COLO829 (cell line): ENCODE measurements around the gene NR1H2.
"Not testable (repeated sequence)": the region's sequence is repeated elsewhere in the genome, so short reads cannot be mapped to it uniquely, and the experiment has no call there.

ENCODE experiments used
- DNase-seq: peaks from one replicate; pipeline ENCODE4 v3.0.0; 2012; ENCODE audit warnings: low spot score

Gene NR1H2

DNA sequence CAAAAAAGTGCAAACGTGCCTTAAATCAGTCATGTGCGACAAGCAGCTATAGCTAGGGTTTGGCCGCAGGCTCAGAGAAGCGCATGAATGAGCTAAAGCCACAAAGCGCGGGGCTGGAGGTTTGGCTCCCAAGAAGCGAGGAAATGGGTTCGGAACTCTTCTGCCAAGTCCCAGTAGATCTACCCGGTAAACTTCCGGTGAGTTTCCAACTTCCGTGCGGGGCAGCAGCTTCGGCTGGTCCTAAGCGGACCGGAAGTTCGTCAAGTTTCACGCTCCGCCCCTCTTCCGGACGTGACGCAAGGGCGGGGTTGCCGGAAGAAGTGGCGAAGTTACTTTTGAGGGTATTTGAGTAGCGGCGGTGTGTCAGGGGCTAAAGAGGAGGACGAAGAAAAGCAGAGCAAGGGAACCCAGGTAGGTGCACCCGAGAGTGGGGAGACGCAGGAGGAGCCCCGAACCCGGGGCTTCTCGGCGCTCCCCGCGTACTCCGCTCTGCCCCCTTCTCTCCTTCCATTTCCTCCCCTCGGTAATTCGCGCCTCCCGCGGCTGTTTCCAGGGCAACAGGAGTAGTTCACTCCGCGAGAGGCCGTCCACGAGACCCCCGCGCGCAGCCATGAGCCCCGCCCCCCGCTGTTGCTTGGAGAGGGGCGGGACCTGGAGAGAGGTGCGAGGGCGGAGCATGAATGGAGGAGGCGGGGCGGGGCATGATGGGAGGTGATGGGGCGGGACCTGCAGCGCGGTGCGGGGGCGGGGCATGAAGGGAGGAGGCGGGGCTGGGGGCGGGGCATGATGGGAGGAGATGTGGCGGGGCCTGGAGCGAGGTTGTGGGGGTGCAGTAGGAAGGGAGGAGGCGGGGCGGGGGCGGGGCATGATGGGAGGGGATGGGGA, at the start of gene NR1H2:
NR1H2 (plus strand) TSS at position 292 of the 885 bp plus-strand sequence. CDS start 1,149 bp downstream, outside the sequence.
- peak; percentile 92 for DNase-seq

DNA sequence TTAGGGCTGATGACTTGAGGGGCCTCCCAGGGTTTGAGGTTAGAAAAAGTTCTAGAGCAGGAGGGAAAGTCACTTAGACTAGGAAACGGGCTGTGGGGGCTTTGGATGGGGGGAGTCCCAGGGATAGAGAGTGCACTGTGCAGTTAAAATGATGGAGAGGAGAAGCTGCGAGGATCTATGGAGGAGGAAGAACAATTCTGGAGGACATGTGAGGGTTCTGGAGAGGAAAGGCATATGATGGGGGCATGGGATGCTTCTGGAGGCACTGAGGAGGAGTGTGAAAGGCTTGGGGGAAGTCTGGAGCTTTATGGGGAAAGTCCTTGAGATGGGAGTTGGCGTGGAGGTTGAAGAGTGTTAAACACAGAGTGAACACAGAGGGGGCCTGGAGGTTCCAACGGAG, 49.2 kb upstream of the NR1H2 start:
- no peak for DNase-seq

DNA sequence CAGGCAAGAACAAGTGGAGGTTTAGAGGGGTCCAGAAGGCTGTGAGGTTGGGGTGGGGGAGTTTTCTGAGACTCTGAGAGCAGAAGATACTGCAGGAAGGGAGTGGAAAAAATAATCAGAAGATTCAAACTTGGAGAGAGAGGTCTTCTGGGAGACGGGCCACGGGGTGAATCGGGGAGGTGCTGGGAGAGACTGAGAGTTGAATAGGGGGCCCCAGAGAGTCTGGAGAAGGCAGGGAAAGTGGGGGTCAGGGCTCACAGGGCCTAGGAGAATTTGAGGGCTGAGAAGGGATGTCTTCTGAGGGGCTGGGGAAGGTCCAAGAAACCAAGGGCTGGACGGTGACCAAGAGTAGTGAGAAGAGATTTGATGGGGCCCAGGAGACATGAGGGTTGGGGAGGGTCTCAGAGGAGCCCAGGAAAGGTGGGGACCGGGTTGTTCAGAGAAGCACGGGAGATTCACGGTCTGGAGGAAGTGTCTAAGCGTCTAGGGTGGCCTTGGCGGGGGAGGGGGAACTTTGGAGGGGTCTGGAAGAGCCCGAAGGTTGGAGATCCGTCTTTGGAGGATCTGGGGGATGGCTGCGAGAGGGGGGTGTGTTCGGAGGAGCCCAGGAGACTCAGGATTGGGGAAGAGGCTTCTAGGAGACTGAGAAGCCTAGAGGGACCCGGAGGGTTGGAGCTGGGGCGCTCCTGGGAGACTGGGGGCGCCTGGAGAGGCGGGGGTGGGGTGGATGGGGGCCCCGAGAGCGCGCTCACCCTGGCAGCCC, 48.6 kb upstream of the NR1H2 start:
- no peak for DNase-seq

DNA sequence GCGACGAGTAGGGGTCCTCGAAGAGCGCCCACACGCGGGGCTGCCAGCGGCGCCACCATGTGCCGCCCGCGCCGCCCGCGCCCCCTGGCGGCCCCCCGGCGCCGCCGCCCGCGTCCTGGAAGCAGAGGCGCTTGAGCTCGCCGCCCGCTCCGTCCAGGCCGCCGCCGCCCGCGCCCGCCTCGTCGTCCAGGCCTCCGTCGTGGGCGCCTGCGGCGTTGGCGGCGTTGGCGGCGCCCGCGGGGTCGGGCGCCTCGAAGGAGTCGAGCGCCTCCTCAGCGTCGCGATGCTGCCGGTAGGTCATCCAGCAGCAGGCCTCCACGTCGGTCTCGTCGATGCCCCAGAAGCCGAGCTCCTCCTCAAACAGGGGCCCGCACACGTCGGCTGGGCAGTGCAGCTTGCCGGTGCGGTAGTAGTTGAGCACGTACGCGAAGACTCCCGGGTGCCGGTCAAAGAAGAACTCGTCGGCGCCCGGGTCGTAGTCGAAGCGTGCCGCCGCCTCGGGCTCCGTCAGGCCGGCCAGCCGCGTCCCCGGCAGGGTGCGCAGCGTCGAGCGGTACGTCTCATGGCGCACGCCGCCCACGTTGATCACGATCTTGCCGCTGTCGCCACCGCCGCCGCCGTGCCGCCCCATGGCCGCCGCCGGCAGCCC, 47.9 kb upstream of the NR1H2 start:
- no peak for DNase-seq

DNA sequence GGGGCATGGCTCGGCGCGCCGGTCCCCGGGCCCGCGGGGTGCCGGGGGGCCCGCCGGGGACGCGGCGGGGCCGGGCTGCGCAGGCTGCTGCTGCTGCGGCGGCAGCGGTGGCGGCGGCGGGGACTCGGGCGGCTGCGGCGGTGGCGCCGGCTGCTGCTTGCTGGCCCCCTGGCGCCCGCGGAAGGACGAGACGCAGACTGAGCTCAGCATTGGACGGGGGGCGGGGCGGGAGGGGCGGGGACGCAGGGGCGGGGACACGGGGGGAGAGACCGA, 47.4 kb upstream of the NR1H2 start:
- no peak for DNase-seq

DNA sequence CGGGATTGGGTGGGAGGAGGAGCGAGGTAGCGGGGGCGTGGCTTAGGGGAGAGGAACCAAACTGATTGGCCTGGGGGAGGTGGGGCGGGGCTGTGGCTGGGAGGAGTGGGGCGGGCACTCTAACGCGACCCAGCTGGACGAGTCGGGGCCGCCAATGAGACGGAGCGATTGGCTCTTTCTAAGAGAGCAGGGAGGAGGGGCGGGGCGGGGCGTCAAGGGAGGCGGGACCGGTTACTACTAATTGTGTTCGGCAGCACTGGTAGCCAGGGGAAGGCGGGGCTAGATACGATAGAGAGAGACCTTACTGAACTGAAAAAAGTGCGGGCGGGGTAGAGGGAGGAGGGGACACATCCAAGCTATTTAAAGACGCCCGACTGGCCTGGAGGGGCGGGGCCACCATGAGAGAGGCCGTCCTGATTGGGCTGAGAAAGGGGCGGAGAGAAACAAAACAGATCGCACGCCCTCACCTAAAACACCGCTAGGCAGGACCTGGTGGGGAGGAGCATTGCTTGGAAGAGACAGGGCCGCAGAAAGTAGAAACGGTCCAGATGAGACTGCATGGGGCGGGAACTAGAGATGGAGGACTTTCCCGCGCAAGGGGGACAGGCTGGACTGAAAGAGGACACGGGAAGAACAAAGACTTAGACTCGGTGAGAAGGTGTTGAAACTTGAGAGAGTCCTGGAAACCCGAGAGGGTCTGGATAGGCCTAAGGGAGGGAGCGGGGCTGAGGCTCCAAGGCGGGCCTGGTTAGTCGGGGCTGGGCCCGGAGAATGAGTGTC, 46.9 kb upstream of the NR1H2 start, which contains the start of gene KCNC3:
KCNC3 (minus strand) TSS at position 232 of the 780 bp plus-strand sequence. CDS start 295 bp downstream, outside the sequence.
- DNase-seq = peak; percentile 99

DNA sequence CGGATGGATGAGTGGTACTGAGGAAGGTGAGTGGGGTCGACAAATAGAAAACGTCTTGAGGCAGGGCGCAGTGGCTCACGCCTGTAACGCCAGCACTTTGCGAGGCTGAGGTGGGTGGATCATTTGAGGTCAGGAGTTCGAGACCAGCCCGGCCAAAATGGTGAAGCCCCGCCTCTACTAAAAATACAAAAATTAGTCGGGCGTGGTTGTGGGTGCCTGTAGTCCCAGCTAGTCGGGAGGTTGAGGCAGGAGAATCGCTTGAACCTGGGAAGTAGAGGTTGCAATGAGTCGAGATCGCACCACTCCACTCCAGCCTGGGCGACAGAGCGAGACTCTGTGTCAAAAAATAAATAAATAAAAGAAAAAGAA, 46.3 kb upstream of the NR1H2 start:
- not testable (repeated sequence) for DNase-seq

DNA sequence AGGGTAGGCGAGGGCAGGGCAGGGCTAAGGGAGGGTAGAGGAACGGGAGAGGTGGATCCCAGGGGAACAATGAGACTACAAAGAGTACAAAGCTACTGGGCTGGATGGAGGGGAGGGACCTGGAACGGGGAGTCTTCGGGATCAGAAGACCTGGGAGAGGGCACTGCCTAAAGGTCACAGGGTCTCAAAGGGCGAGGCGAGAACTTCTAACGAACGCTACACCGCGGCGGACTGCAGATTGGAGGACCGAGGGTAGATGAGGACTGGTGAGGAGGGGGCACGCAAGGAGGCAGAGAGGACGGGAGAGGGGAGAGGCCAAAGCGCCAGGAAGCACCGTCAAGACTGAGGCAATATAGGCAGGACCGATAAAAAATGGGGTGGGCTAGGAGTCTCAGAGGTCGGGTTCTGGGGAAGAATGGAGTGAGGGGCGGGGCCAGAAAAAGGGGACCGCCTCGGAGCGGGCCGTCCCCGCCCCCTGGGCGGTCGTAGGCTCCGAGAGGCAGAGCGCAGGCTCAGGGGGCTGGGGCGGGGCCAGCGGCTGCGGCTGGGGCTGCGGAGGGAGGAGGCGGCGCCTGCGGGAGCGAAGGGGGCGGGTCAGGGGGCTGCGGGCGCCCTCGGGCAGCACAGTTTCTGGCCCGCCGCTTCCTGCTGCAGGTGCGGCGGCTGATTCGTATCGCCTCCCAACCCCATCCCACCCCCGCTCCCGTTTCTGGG, 45.7 kb upstream of the NR1H2 start:
- DNase-seq = peak; percentile 90

DNA sequence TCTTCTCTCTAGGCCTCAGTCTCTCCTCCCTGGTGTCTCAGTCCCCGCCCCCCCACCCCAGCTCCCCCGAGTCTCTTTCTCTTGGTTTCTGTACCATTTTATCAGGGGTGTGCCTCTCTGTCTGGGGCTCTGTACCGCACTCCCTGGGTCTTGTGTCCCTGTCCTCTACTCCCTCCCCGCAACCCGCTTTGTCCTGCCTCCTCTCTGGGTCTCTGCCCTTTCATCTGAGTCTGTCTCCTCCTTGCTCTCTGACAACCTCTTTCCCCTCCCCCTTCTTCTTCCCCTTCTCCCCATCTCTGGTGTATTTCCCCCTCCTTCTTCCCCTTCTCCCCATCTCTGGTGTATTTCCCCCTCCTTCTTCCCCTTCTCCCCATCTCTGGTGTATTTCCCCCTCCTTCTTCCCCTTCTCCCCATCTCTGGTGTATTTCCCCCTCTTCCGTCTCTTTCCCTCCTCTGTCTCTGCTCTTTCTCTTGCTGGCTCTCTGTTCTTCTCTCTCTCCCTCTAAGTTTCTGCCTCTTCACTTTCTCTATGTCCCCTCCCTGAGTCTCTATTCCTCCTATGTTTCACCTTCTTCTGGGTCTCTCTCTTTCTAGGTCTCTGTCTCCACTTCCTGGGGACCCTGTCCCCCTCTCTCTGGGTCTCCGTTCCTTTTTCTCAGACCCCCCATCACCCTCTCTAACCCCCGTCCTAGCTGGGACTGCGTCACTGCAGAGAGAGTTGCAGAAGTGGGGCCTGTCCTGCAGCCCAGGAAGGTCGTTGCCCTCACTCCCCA, 44.9 kb upstream of the NR1H2 start:
- DNase-seq = no peak

DNA sequence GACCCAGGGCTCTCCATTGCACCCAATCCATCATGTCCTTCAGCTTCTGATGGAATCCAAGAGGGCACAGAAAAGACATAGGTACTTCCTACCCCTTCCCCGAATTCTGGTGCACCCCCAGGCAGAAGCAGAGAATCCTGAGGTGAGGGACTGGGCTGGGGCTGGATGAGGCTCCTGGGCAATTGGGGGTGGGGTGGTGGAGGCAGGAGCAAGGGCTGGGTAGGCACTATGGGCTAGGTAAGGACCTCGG, 44.3 kb upstream of the NR1H2 start:
- no peak for DNase-seq

DNA sequence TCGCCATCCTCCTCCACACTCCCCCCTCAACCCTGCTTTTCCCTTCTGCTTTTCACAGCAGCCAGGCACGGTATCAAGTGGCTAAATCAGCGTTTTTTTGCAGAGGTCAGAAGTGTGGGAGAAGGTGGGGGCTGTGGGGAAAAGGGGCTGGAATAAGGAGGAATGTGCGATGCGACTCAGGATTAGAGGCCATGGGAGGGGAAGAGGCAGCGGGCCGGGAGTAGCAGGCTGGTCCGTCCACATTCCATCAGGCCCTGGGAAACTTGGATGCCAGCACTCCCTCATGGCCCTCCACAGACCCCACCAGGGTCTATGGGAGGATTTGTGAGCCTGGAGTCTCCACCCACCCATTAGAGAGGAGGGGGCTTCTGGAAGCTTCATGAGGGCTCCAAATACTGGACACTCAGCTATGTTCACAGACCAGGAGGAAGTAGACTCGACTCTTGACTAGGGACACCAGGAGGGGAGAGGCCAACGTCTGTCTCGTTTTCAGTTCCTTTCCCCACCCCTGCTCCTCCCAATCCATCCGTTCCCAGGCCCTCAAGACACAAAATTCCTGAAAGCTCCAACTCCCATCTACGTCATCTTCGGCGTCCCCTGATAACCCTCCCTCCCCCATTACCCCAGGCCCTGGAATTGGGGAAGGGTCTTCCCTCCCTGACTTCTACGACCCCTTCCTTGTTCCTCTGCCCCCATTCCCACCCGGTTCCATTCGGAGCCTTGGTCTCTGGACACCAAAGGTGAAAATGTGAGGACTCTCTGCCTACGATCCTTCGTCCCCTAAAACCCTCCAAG, 43.8 kb upstream of the NR1H2 start:
- no peak for DNase-seq

DNA sequence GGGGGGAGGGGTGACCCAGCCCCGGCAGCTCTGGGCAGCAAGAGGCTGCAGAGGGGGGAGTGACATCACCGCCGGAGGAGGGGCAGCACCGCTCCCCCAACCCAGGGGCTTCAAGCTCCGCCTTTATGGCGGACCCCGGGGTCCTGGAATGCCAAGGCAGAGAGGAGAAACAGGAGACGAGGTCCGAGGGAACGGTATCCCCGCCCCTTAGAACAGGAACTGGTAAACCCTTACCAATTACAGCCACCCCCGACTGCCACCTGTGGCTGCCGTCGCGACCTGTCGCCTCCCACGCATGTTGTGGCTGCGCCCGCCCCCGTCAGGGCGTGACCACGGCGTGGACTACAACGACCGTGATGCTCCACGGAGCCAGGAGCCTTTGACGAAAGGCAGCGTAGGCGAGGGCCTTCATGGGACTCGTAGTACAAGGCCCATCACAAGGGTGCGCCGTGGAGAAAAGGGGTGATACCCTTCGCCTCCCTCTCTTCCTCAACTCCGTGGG, 43.0 kb upstream of the NR1H2 start:
- DNase-seq = peak; percentile 95

DNA sequence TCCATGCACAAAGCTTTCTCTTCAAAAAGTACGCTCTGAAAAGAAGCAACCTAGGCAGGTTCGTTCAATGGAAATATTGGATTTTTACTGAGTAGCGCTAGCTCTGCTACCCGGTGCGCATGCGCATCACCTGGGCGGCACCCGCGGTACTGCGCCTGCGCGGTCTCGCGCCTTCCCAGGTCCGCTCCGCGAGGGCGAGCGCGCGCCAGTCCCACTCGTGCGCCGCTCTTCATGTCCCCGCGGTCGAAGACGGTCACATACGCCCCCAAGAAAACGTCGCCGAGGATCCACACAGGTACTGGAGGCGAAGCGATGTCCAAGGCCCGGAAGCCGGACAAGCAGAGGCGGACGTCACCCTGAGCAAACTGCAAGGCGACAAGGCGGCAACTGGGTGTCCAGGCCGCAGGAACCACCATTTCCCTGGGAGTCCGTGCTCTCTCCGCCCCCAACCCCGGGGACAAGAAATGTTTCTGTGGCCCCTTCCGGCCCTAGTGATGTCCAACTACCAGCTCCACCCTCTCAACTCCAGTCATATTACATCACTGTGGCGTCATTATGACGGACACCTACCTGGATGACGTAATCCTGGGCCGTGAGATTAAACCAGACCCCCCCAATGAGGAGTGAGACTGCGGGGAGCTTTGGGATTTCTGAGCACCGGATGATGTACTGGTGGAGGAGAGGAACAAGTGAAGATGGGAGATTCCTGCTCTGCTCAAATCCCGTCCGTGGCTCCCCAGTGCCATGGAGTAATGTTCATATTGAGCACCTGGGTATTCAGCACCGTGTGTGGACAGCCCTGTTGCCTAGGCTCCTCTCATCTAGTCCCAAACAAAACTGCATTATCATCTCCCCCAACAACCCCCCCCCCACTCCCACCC, 42.3 kb upstream of the NR1H2 start:
- peak; percentile 97 for DNase-seq

DNA sequence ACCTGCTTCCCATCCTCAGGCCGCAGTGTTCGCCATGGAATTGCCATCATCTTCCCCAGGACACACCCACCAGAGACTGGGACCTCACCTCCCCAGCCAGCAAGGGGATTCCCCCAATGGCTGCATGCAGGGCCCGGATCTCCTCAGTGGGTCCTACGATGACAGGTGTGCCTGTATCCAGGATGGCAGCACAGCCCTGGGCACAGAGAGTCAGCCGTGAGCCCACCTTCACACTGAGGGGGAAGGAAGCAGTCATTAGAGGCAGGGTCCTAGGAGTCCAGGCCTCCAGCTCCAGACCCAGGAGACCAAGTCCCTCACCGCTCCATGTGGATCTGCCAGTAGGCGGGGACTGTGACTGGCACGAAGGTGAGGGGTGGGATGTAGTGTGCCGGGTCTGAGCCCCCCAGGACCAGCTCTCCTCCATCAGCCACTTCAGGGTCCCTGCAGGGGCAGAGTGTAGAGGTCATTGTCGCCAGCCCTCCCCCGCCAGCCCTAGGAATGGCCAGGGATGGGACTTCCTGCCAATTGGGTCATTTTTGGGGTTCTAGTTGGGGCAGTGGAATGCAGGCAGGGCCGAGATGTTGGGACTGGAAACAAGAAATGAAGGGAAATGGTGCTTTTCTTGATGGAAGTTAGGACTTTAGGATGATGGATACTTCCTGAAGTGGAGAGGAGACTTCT, 41.4 kb upstream of the NR1H2 start:
- DNase-seq = no peak

DNA sequence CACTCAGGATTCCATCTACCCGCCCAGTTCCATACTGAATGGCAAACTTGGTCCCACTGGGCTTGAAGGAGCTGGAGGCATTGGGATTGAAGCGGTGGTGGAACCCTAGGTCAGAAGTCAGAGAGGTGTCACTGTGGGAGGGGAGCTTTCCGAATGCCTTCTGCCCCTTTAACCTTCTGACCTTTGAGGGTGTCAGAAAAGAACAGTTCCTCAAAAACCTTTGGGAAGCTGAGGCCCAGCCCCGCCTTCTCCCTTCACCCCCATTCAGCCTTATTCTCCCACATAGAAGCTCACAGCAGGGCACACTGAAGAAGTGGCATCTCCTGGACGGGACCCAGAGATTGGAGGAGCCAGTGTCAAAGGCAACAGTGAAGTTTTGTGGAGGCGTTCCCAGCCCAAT, 39.2 kb upstream of the NR1H2 start:
- DNase-seq = not testable (repeated sequence)

DNA sequence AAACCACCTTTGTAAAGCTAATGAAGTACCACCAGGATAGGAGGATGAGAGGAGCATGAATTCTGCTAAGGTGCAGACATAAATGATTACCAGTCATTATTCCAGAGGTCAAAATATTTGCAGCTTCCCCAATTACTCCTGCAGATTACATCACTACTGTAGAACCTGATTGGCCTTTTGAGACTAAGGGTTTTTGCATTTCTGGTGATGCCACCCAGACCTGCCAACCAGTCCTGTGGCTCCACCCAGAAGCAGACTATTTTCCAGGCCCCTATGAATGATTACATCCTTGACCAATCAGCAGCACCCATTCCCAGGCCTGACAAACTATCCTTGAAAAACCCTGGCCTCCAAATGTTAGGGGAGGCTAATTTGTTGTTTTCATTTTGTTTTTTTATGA, 35.9 kb upstream of the NR1H2 start:
- DNase-seq = no peak

DNA sequence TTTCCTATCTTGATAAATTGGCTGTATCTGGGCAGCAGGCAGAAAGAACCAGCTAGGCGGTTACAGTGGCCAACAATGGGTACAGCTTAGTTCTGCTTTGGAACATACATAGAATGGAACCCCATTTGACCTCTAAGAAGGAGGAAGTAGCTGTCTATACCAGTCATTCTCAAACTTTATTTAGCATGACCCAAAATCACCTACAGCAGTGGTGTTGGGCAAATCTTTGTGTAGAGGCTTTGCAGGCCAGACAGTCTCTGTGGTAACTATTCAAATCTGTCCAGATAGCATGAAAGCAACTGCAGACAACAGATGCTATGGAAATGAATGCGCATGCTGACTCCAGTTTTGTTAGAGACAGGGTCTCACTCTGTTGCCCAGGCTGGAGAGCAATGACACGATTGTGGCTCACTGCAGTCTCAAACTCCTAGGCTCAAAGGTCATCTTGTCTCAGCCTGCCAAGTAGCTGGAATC, 35.1 kb upstream of the NR1H2 start:
- DNase-seq = no peak

DNA sequence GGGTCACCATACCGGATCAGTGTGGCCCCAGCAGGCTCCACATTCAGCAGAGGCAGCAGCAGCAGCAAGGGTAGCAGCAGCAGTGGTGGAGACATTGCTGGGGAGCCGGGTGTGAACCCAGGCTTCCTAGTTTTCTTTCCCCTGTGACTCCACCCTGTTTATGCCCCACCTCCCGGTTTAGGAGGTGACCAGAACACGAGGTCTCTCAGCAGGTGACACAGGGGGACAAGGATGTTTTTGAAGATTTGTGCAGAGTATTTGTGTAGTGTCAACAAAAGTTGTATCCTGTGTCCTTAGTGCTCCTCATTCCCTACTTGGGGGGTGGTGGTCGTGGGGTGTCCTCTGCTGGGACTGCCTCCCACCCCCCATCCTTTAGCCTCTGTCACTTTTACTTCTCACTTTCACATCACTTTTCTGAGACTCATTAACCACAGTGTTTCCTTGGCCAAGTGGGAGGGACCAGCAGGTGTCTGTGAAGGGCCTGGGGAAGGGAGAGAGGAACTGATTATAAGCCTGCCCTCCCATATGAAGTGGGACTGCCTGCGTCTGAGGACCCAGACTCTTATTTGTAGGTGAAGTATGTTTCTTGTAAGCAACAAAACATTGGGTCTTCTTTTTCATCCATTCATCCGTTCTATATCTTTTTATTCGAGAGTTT, 31.5 kb upstream of the NR1H2 start:
- DNase-seq = no peak
